Measurements from ENCODE around the gene ITGB1. TPM values are rescaled to one million over a fixed set of nuclear protein-coding genes. Genes with fewer than 3 reads are reported as not detected.

Gene ITGB1
- total RNA-seq, 4 donors from 2014 or later = 70.5 to 323 (median 161) TPM

DNA sequence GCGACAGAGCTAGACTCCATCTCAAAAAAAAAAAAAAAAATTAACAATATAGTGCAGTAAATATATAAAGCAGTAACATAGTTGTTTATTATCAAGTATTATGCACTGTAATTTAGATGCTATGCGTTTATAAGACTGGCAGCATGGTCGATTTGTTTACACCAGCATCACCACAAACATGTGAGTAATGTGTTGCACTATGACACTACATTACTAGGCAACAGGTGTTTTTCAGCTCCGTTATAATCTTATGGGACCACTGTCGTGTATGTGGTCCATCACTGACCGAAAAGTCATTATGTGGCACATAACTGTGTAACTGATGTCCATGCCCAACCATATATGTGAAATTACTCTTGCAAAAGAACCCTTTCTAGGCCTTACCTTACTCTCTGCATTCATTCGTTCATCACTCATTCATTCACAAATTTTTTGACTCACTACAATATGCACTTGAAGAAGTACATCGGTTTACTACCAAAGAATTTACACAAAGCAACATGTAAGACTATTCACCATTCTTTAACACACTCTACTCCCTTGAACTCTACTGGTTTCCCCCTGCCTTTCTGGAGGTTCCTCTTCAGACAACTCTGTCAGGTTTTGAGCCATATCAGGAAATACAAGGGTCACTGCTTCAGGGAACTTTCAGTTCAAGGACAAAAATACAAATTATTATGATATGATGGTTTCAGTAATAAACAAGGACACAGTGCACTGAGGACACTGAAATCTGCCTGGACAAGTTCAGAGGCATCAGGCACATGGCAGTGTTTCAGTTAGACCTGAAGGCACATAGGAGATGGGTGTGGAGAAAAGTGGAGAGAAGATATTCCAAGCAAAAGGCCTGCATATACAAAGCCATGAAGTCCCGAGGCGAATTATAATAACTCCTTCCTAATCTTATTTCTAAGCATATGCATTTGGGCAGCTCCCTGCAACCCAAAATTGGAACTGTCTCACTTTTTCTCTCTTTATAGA, 17.4 kb downstream of the ITGB1 start:
- peaks cover 52 to 97% (median 63%) of the 10 kb centered on the region in 3 donors for H3K4me1 ChIP-seq
- no peak for DNase-seq
- no peaks in the 10 kb centered on the region for H3K9me3 ChIP-seq
- H3K27ac ChIP-seq = peak overlapping the region; percentile 31 to 86 (median 56)
- TF ChIP-seq, protein P1, sequence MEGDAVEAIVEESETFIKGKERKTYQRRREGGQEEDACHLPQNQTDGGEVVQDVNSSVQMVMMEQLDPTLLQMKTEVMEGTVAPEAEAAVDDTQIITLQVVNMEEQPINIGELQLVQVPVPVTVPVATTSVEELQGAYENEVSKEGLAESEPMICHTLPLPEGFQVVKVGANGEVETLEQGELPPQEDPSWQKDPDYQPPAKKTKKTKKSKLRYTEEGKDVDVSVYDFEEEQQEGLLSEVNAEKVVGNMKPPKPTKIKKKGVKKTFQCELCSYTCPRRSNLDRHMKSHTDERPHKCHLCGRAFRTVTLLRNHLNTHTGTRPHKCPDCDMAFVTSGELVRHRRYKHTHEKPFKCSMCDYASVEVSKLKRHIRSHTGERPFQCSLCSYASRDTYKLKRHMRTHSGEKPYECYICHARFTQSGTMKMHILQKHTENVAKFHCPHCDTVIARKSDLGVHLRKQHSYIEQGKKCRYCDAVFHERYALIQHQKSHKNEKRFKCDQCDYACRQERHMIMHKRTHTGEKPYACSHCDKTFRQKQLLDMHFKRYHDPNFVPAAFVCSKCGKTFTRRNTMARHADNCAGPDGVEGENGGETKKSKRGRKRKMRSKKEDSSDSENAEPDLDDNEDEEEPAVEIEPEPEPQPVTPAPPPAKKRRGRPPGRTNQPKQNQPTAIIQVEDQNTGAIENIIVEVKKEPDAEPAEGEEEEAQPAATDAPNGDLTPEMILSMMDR (IDR thresholded peaks at IDR 0.05) = no peak
- TF ChIP-seq POLR2A (IDR thresholded peaks at IDR 0.05) = no peak
- H3K27me3 ChIP-seq = no peaks in the 10 kb centered on the region
- WGBS, 2 donors = 46 to 63% methylated on average over 10 of the region's 10 CpGs
- peaks cover 0 to 7% (median 0%) of the 10 kb centered on the region in 3 donors for H3K36me3 ChIP-seq
- no peak overlapping the region for H3K4me3 ChIP-seq
- intact Hi-C loops (cut with DNase I) = no loop called here

DNA sequence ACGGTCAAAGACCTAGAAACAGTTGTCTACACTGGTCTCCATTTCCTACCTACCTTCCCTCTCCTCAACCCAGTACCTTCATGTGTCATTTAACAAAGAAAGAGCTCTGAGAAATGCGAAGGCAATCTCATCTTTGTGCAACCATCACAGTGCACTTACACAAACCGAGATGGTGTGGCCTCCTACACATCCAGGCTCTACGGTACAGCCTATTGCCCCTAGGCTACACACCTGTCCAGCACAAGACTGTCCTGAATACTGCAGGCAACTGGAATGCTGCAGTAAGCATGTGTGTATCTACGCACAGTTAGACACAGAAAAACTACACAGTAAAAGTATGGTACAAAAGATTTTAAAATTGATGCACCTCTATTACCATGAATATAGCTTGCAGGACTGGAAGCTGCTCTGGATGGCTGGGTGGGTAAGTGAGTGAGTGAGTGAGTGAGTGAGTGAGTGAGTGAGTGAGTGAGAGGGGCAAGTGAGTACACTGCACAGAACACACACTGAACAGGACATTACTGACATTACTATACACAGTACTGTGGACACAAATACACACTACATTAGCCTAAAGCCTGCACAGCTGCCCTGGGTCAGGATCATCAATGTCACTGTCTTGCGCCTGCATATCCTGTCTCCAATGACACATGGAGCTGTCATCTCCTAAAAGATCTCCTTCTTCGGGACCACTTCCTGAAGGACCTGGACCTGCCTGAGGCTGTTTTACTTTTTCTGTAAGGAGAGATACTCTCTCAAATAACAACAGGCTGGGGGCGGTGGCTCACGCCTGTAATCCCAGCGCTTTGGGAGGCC, 18.5 kb downstream of the ITGB1 start:
- intact Hi-C loops (cut with DNase I) = no loop called here
- Histone ChIP-seq H3K4me3 (no peak overlapping the region), H3K36me3 (peaks cover 0 to 17% (median 0%) of the 10 kb centered on the region in 3 donors), H3K27ac (peak overlapping the region; percentile 73 to 86 (median 80)), H3K27me3 (no peaks in the 10 kb centered on the region), H3K9me3 (no peaks in the 10 kb centered on the region), H3K4me1 (peaks cover 52 to 87% (median 63%) of the 10 kb centered on the region in 3 donors)
- WGBS, 2 donors = 71% methylated on average over 8 to 10 of the region's 10 CpGs
- DNase-seq = no peak
- TF ChIP-seq, protein P1 (IDR thresholded peaks at IDR 0.05) = no peak
- no peak for TF ChIP-seq POLR2A (IDR thresholded peaks at IDR 0.05)

DNA sequence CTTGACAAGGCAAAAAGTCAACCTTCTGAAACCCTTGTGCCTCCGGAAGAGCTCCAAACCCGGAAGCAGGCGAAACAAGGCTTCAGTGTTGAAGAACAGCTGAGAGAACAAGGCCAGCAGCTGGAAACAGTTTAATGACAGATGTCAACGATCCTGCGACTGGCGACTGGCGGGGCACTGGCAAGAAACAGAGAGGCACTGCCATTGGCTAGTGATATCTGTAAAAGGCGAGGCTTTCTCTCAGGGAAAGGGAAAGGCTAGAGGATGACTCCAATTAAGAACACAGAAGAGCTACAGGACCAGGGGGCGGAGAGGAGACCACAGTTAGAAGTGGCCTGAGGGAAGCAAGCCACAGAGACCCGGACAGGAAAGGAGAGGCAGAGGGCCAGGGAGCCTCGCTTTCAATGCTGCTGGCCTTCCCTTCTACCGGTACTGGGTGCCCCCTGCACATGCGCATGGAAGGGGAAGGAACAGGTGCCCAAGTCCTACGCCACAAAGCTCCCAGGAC, 19.4 kb downstream of the ITGB1 start:
- DNase-seq = no peak
- no peaks in the 10 kb centered on the region for H3K27me3 ChIP-seq
- H3K27ac ChIP-seq = peak overlapping the region; percentile 73 to 86 (median 80)
- H3K4me1 ChIP-seq = peaks cover 45 to 78% (median 56%) of the 10 kb centered on the region in 3 donors
- H3K4me3 ChIP-seq = peak overlapping the region in 3 of 4 donors; percentile 1 to 34 (median 19)
- intact Hi-C loops (cut with DNase I) = no loop called here
- no peaks in the 10 kb centered on the region for H3K9me3 ChIP-seq
- peaks cover 0 to 25% (median 0%) of the 10 kb centered on the region in 3 donors for H3K36me3 ChIP-seq
- TF ChIP-seq POLR2A (IDR thresholded peaks at IDR 0.05) = no peak
- TF ChIP-seq, protein P1 (IDR thresholded peaks at IDR 0.05) = no peak
- 39 to 45% methylated on average over 14 of the region's 14 CpGs for WGBS, 2 donors

DNA sequence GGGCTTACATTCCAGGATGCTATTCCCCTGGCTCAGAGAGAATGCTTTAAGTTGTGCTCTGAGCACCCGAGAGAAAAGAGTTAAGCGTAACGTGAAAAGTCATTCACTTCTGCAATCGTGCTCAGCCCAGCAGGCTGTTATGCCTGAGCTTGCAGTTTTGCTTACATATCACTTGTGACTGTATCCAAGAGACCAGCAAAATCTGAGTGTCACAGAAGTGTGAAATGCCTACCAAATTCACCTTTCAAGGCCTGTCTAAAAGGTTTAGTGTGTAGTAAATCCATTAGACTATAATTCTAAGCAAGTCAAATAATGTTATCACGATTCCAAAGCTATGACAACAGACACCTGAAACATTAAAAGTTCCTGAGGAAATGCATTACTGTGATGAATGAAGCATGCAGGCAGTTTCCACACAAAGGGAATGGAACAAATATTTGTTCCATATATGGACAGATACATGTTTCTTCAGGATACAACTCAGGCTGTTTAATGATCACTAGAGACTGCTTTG, 20.1 kb downstream of the ITGB1 start:
- H3K9me3 ChIP-seq = no peaks in the 10 kb centered on the region
- peak overlapping the region in 2 of 4 donors; percentile 19 to 34 for H3K4me3 ChIP-seq
- TF ChIP-seq POLR2A (IDR thresholded peaks at IDR 0.05) = no peak
- TF ChIP-seq, protein P1 (IDR thresholded peaks at IDR 0.05) = no peak
- H3K4me1 ChIP-seq = peaks cover 41 to 72% (median 52%) of the 10 kb centered on the region in 3 donors
- DNase-seq = no peak
- H3K27me3 ChIP-seq = no peaks in the 10 kb centered on the region
- H3K36me3 ChIP-seq = peaks cover 0 to 31% (median 0%) of the 10 kb centered on the region in 3 donors
- peak overlapping the region; percentile 73 to 86 (median 80) for H3K27ac ChIP-seq
- intact Hi-C loops (cut with DNase I) = no loop called here
- WGBS, 2 donors = 3 to 13% methylated on average over 5 of the region's 5 CpGs
